HFFc6 (cell line): ENCODE results near the gene RBMX. TPM values are rescaled to one million over a fixed set of nuclear protein-coding genes. Genes with fewer than 3 reads are reported as not detected.

Source experiments
- DNase-seq: peaks from one replicate; pipeline ENCODE4 v3.0.0-alpha.2; 2018
- H3K27ac Mint-ChIP-seq: 2 replicates; pipeline ENCODE4 v1.8.0; 2020; ENCODE audit warnings: mild to moderate bottlenecking, mixed read lengths
- H3K27me3 Mint-ChIP-seq: 2 replicates; pipeline ENCODE4 v1.8.0; 2021; ENCODE audit warnings: mild to moderate bottlenecking, moderate library complexity, mixed read lengths; ENCODE audit not compliant: insufficient read depth
- H3K36me3 Mint-ChIP-seq: 2 replicates; pipeline ENCODE4 v1.8.0; 2021; ENCODE audit warnings: low read depth, mixed read lengths
- H3K4me1 Mint-ChIP-seq: 2 replicates; pipeline ENCODE4 v1.8.0; 2020; ENCODE audit warnings: low read depth, mixed read lengths
- H3K4me3 Mint-ChIP-seq: 2 replicates; pipeline ENCODE4 v1.8.0; 2020; ENCODE audit warnings: mild to moderate bottlenecking, moderate library complexity, mixed read lengths
- H3K9me3 Mint-ChIP-seq: 2 replicates; pipeline ENCODE4 v1.8.0; 2020; ENCODE audit warnings: mild to moderate bottlenecking, mixed read lengths
- CTCF ChIP-seq: fragments of 200-600 bp; sonication (generic); IDR thresholded peaks from 2 replicates; pipeline ENCODE4 v1.5.0; 2021; ENCODE audit warnings: antibody characterized with exemption, mild to moderate bottlenecking
- total RNA-seq, 6 experiments: library from RNA; stranded (reverse); fragmentation: NEBNext Ultra II Directional; extraction: Animal tissue kit (Norgen Biotek cat#: 25700); gene quantifications; 2 replicates in 1 of 6; 3 replicates in 5 of 6; pipeline ENCODE4 v1.2.3, GENCODE V29; 2021

The RBMX gene
- total RNA-seq, 6 experiments from 2014 or later: 127 to 191 (median 178) TPM

- no peak overlapping the region for H3K4me3 Mint-ChIP-seq
- peaks cover 20% of the 10 kb centered on the region for H3K36me3 Mint-ChIP-seq
- peaks cover 1% of the 10 kb centered on the region; the same call in 1 of the 2 replicates for H3K27me3 Mint-ChIP-seq
- no peak overlapping the region for H3K27ac Mint-ChIP-seq
- no peaks in the 10 kb centered on the region for H3K9me3 Mint-ChIP-seq
- TF ChIP-seq CTCF: no peak
- DNase-seq: no peak
- no peaks in the 10 kb centered on the region for H3K4me1 Mint-ChIP-seq
Observed at GRCh38 chrX:136856551-136856950, 24.0 kb downstream of the RBMX start.

DNA sequence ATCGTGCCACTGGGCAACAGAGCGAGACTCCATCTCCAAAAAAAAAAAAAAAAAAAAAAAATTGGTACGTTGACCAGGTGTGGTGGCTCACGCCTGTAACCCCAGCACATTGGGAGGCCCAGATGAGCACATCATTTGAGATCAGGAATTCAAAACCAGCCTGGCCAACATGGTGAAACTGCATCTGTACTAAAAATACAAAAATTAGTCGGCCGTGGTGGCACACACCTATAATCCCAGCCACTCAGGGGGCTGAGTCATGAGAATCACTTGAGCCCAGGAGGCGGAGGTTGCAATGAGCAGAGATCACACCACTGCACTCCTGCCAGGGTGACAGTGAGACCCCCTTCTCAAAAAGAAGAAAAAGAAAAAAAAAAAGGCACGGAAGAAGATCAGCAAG is 24.5 kb downstream of the RBMX start:
- TF ChIP-seq CTCF: no peak
- Mint-ChIP-seq H3K4me1 (no peaks in the 10 kb centered on the region), H3K36me3 (peaks cover 19% of the 10 kb centered on the region), H3K9me3 (no peaks in the 10 kb centered on the region), H3K27me3 (peaks cover 1% of the 10 kb centered on the region; the same call in 1 of the 2 replicates), H3K27ac (no peak overlapping the region), H3K4me3 (no peak overlapping the region)
- no peak for DNase-seq

DNA sequence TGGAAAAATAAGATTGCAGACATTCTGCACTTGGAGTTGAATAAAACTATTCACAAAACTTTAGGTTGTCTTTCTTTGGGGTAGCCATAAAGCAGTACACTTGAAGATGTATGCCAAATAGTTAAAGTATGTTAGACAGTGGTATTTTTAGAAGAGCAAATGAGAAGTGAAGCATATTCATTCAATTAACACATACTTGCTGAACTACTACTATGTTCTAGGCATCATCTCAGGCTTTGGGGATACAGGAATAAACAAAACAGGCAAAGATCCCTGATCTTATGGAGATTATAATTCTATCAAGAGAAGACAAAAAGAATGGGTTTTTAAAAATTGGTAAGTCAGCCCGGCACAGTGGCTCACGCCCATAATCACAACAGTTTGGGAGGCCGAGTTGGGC is 29.0 kb downstream of the RBMX start:
- no peak for TF ChIP-seq CTCF
- H3K27ac Mint-ChIP-seq: no peak overlapping the region
- H3K27me3 Mint-ChIP-seq: no peaks in the 10 kb centered on the region
- H3K36me3 Mint-ChIP-seq: peaks cover 19% of the 10 kb centered on the region
- H3K4me1 Mint-ChIP-seq: no peaks in the 10 kb centered on the region
- DNase-seq: no peak
- no peak overlapping the region for H3K4me3 Mint-ChIP-seq
- H3K9me3 Mint-ChIP-seq: no peaks in the 10 kb centered on the region

GRCh38 chrX:136850441-136851175 is 29.9 kb downstream of the RBMX start:
- no peak overlapping the region for H3K27ac Mint-ChIP-seq
- no peak for TF ChIP-seq CTCF
- H3K4me3 Mint-ChIP-seq: no peak overlapping the region
- no peak for DNase-seq
- no peaks in the 10 kb centered on the region for H3K9me3 Mint-ChIP-seq
- no peaks in the 10 kb centered on the region; the same call in 1 of the 2 replicates for H3K27me3 Mint-ChIP-seq
- H3K4me1 Mint-ChIP-seq: no peaks in the 10 kb centered on the region
- H3K36me3 Mint-ChIP-seq: peaks cover 23% of the 10 kb centered on the region

DNA sequence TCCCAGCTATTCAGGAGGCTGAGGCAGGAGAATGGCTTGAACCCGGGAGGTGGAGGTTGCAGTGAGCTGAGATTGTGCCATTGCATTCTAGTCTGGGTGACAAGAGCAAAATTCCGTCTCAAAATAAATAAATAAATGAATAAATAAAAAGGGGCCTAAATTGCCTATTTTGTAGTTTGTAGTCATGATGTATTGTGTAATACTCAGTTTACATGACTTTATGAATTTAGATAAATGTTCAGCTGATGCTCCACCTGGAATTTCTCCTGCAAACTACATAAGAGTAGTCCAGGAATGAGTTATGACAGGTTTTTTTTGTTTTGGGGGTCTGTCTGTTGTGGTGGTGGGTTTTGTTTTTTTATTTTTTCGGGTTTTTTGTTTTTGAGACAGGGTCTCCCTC is 31.1 kb downstream of the RBMX start:
- DNase-seq: no peak
- Mint-ChIP-seq H3K36me3 (peaks cover 31% of the 10 kb centered on the region), H3K4me1 (no peaks in the 10 kb centered on the region), H3K9me3 (no peaks in the 10 kb centered on the region), H3K4me3 (no peak overlapping the region), H3K27ac (no peak overlapping the region), H3K27me3 (no peaks in the 10 kb centered on the region; the same call in 1 of the 2 replicates)
- no peak for TF ChIP-seq CTCF
